ENCODE measurements around the gene SPATA18. TPM values are rescaled to one million over a fixed set of nuclear protein-coding genes. Genes with fewer than 3 reads are reported as not detected.

The SPATA18 gene, protein sequence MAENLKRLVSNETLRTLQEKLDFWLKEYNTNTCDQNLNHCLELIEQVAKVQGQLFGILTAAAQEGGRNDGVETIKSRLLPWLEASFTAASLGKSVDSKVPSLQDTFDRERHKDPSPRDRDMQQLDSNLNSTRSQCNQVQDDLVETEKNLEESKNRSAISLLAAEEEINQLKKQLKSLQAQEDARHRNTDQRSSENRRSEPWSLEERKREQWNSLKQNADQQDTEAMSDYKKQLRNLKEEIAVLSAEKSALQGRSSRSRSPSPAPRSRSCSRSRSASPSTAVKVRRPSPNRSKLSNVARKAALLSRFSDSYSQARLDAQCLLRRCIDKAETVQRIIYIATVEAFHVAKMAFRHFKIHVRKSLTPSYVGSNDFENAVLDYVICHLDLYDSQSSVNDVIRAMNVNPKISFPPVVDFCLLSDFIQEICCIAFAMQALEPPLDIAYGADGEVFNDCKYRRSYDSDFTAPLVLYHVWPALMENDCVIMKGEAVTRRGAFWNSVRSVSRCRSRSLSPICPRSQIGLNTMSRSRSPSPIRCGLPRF
- total RNA-seq (2022; extraction: Qiagen RNA extraction; ENCODE audit: low read depth): 3.1 to 4.6 TPM (median 4.0 TPM) in 5 replicates

DNA sequence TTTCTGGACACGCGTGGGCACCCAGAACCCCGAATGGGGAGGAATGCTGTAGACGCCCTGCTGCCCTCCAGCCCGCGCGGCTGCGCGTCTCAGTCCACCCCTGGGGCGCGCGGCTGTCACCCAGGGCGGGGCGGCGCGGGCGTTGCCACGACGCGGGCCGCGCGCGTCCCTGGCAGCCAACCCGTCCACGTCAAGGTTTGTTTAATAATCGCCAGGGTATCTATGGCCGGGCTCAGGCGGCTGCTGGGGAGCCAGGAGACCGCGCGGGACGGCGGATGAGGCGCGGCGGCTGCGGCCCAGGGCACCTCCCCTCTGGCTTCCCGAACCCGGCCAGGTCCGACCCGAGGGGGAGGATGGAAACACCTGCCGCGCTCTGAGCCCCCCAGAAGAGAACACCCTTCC lies at the start of gene SPATA18:
SPATA18 (plus strand) TSS at position 92 of the 402 bp plus-strand sequence. CDS start 401 bp downstream, outside the sequence.

DNA sequence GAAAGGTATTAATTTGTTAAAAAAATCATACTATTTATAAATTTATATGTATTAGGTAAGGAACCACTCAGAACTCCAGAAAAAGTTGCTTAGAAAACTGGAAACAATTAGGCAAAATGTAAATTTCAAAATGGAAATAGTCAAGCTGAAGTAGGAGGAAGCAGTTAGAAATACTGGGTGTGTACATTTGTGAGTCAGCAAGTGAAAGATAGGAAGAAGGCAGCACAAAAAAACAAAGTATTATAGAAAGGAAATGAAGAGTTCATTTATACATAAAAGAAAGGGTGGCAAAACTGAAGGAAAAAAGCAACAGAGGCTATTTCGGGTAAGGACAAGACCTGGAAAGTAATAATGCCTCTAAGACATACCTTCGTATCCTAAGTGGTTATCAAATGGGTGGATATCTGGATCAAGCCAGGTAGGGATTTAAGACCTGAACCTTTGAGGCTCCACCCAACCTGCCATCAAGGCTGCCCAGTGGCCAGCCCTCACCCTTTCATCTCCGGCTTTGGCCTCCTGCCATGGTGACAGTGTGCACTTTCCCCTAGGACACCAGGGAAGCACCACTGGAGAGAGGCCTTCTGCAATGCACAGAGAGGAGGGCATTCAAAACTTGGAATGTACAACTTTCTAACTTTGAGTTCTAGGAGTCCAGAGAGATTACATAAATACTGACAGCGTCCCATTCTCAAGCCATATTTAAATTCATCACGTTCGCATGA lies 31.0 kb upstream of the SPATA18 start, which contains the start of gene LRRC66:
LRRC66 (minus strand) TSS at position 428 of the 722 bp plus-strand sequence. CDS start 2,750 bp downstream, outside the sequence.

DNA sequence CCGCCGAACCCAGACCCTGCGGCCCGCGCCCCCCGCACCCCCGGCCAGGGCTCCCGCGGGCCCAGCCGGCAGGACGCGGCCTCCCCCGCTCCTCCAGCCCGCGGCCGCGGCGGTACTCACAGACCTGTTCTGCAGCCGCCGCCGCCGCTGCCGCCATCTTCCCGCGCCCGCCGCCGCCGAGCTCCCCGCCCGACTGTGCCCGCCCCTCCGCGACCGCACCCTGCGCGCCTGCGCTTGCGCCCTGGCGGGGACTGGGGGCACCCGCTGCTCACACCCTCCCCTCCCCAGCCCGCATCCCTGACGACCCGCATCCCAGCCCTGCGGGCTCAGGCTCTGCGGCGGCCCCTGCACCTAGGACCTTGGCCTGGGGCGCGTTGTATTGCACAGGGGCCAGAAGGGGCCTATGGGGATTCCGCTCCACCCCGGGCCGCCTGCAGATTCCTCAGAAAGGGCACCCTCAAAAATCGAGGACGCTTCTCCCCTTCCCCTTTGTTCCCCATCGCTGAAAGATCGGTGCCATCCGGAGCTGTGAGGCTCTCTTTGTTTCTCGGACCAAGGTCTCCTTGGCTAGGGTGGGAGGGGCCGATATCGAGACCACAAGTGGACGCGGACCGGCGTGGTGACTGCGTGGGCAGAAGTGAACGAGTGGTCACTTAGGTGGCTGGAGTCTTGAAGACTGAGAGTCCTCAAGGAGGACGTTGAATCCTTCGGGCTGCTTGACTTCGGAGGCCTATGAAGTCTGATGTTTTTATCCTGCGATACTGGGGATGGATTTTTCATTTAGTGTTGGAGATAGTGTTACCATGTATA lies 12.8 kb upstream of the SPATA18 start, which contains the start of gene SGCB:
SGCB (minus strand) TSS at position 197 of the 810 bp plus-strand sequence; CDS start at position 157, 40 bp downstream.

Other genes with a start within 250 kb of the SPATA18 start
- gene DCUN1D4, start 208.2 kb upstream of the SPATA18 start, total RNA-seq (2022; extraction: Qiagen RNA extraction; ENCODE audit: low read depth): 15.1 to 20.8 TPM (median 17.9 TPM) in 5 replicates
- 0.05 to 0.17 TPM (median 0.06 TPM) in 5 replicates for gene LRRC66, start 30.9 kb upstream of the SPATA18 start, total RNA-seq (2022; extraction: Qiagen RNA extraction; ENCODE audit: low read depth)
- gene SGCB, start 13.0 kb upstream of the SPATA18 start, total RNA-seq (2022; extraction: Qiagen RNA extraction; ENCODE audit: low read depth): 17.7 to 21.7 TPM (median 18.6 TPM) in 5 replicates